SK-N-SH treated with all-trans-retinoic acid at 6 μM for 48 hours (cell line): ENCODE measurements around the gene TSSC4.

ENCODE experiments used
- RARB ChIP-seq: fragments of 250-450 bp; sonication (Bioruptor Pico); IDR thresholded peaks from 2 replicates; pipeline ENCODE4 v1.8.0; 2021; ENCODE audit warnings: mild to moderate bottlenecking, moderate library complexity
- ZC3H10 ChIP-seq: fragments of 250-450 bp; sonication (Bioruptor Pico); IDR thresholded peaks from 2 replicates; pipeline ENCODE4 v1.5.1; 2021; ENCODE audit warnings: mild to moderate bottlenecking, moderate library complexity

- TF ChIP-seq RARB (CRISPR knock-in tag) (no peak), ZC3H10 (CRISPR knock-in tag) (no peak)
Observed at GRCh38 chr11:2395856-2396255, 4.7 kb upstream of the TSSC4 start.
